NCI-H748 (cell line): Measurements from ENCODE around the gene TMTC2.
A peak's percentile ranks its signal among the peaks of the same experiment; 100 is the strongest.

Source experiments
- DNase-seq: peaks from one replicate; lab custom pipeline; 2025; ENCODE audit not compliant: unreplicated experiment; lab: John Stamatoyannopoulos, UW

TMTC2 gene

GRCh38 chr12:82877963-82878362, 191.3 kb downstream of the TMTC2 start:
- DNase-seq, result no peak

DNA sequence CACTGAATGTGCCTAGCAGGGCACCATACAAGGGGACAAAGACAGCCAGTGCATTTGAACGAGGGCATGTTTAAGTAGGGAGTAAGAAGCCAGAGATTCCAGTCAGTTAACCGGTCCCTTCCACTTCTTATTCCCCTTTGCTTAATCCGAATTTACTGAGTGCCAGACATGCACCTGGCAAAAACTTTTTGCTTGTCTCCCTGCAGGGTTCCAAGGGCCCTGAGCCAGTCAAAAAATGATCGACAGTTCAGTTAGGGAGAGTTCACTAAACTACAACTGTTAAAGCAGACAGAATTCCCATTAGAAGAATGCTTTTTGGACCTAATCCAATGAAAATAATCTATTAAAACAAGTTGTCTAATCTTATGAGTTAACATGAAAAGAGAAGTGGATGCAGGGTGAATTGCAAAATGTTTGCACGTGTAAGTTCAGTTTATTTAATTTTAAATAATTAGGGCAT, 193.8 kb downstream of the TMTC2 start:
- no peak for DNase-seq

GRCh38 chr12:82883394-82884355, 197.0 kb downstream of the TMTC2 start:
- DNase-seq, result peak; percentile 20

DNA sequence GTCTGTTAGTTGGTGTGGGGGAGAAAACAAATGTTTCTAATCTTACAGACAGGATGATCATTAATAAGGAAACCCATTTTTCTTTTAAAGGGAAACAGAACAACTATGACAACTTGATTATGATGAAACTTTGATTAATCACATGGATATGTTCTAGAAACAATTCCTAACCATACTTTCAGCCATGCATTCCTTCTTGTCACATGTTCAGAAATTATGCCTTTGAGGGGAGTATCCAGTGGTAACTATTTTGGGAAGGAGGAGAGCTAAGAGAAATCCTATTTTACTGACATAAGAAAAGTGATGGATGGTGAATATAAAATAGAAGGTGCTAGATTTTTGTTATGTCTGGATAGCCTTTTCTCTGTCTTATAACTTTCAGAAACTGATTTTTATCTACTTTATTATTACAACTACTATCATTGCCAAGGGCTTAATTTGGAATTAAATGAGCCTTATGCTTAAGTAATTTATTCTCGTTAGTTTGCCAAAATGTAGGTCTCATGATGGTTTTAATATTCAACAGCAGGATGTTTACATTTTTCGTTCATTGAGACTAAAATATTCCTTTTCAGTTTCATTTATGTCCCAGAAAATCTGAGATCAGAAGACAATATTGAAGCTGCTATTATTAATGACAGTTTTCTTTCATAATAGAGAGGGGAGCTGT, 200.1 kb downstream of the TMTC2 start:
- DNase-seq, result no peak

DNA sequence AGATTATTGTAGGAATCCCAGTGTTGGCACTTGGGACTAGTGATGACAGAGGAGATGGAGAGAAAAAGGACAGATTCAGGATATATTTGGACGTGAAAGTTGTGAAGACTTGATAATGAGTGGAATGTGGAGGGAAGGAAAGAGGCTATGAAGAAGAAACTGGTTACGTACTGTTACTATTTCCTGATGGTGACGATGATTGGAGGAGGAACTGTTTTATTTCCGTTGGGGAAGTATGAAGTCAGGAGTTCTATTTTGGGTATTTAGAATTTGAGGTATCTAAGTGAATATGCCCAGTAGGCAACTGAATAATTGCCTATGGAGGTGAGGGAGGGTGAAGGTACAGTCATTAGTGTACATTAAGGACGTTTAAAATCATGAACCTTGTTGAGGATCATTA, 207.2 kb downstream of the TMTC2 start:
- DNase-seq, result no peak

- DNase-seq, result no peak
These were observed 209.6 kb downstream of the TMTC2 start for GRCh38 chr12:82896277-82896676.

GRCh38 chr12:82896979-82897378, 210.3 kb downstream of the TMTC2 start:
- no peak for DNase-seq

- DNase-seq, result no peak
These were observed 211.7 kb downstream of the TMTC2 start for GRCh38 chr12:82898441-82898840.

DNA sequence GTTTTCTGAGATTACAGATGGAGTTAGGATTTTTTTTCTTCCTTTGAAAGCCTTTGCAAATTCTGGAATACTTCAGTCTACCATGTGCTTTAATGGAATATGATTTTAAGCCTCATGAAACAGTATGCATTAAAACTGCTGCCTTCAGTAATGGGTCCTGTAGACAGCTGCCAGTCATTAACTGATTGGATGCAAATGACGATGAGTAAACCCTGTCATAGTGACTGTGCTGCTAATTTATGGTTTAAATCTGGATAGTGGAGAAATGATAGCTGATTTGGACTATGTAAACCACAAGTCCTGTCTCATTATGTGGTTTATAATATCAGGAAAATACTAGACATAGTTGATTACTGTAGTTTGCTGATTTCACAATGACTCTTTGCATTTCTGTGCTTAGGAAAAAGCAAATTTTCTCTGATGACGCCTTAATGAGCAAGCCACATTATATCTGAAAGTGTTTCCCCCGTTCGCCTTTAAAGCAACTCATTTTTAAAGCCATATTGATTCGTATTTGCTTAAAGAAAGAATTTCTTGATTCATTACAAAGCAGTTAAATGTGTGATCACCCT, 217.6 kb downstream of the TMTC2 start:
- no peak for DNase-seq

DNA sequence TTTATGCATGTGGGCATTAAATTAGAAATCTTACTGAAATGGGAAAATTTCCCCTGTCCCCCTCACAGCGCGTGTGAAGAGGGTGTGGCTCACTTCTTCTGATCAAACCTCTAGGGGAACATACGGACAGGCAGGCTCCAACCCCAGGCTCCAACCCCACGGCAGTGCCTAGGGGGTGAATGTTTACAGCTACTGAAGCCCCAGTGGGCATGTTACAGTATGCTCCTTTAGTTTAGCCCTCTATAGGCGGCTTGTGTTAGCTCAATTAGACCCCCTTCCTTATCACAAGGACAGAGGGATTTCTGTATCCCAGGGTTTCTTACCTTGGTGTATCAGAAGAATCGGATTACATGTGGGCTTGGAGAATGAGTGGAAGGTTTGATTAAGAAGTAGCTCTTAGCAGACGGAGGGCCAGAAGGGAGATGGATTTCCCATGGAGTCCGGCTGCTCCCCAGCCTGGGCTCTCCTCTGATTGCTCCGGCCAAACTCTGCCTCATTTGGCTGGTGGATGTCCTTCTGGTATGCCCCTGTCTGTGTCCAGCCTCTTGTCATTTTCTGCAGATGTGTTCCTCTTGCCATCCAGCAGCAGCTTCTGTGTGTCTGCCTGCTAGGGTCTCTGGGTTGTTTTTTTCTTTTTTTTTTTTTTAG, 223.7 kb downstream of the TMTC2 start:
- no peak for DNase-seq

DNA sequence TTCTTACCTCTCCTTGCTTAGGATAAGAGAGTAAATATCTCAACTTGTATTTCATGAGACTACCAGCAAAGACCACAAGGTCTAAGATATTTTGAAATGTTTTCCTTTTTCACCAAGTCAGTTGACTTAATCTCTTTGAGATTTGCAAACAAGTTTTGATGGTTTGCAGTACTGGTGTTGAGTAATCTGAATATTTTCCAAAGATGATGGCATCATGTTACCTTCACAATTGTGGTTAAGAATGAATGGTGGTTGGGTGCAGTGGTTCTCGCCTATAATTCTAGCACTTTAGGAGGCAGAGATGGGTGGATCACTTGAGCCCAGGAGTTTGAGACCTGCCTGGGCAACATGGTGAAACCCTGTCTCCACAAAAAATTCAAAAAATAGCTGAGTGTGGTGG, 225.7 kb downstream of the TMTC2 start:
- no peak for DNase-seq

GRCh38 chr12:82919388-82920054, 232.8 kb downstream of the TMTC2 start:
- DNase-seq, result no peak

DNA sequence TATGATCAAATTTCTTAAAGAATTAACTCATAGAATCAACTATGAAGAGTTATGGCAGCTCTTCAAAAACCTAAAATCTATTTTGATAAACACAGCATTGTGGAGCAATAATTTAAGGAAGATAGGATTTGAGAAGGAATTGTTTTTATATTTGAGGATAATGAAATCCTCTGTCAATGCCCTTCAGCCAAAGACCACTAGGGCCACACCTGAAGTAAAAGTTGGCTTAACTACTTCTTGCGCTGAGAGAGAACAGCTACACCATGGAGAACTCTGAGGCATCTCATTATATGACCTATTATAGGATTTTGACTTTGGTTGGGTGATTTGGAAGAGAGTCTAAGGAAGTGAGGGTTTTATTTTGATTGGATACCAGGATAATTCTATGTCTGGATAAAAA, 237.2 kb downstream of the TMTC2 start:
- DNase-seq, result no peak

GRCh38 chr12:82926630-82927029, 239.9 kb downstream of the TMTC2 start:
- DNase-seq, result no peak

DNA sequence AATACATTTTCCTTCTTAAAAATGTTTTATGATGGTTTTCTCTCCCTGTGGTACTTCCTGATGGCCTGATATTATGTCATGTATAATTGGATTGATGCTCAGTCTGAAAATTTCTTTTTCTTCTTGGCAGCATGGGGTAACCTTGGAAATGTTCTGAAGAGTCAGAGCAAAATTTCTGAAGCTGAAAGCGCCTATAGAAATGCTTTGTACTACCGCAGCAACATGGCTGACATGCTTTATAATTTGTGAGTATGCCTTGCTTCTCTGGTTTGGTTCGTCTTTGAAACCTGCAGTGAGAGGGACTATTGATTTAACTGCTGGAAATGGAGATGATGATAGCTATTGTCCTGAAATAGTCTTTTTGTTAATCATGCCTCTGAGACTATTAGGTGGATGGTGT, 243.6 kb downstream of the TMTC2 start:
- DNase-seq, result no peak

- DNase-seq, result no peak
These were observed 244.8 kb downstream of the TMTC2 start for GRCh38 chr12:82931349-82932116.

GRCh38 chr12:82937151-82937550, 250.4 kb downstream of the TMTC2 start:
- no peak for DNase-seq

- no peak for DNase-seq
These were observed 255.8 kb downstream of the TMTC2 start for GRCh38 chr12:82942521-82942920.

DNA sequence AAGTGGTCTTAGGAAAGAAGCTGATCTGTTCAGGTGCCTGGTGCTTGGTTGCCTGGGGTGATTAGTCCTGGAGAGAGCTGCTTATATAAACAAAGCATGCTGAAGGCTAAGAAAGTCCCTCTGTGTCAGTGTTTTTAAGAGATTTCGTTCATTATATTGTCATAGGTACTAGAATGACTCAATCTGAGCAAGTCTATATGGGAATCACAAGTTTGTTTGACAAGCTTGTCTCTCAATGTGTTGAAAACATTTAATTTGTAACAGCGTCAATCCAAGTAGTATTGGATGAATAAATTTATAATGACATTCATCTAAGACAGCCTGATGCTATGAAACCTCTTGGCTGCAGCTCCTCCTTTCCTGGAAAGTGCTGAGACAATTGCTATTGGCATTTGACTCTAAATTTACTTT, 256.3 kb downstream of the TMTC2 start:
- no peak for DNase-seq

- no peak for DNase-seq
These were observed 261.8 kb downstream of the TMTC2 start for GRCh38 chr12:82948491-82948890.
